Posterior cingulate gyrus (tissue), 11 donors: ENCODE results near the gene LRBA.

Experiments
- DNase-seq, 10 donors: peaks; one replicate each; pipeline versions ENCODE4 v3.0.0 to v3.0.0-alpha.2; 2020 to 2021; ENCODE audit warnings: mixed read lengths in 3 of 10
- intact Hi-C: fragments of 100-400 bp; cut with DNase I; formaldehyde crosslinking; loops from one replicate; pipeline ENCODE4 v1.15.1; 2023

The LRBA gene

DNA sequence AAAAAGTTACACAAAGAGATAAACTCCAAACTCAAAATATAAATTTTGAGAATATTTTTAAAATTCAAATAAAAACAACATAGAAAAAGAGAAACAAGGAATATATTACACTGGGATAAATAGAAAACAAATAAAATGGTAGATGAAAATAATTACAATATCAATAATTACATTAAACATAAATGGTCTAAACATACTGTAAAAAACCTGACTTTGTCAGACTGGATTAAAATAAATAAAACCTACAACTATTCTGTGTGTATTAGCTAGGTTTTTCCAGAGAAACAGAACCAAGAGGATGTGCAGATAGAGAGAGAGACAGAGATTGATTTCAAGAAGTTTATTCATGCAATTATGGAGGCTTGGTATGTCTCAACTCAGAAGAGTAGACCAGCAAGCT is 126.5 kb downstream of the LRBA start:
- no peak for DNase-seq
- intact Hi-C loops: no loop called here

DNA sequence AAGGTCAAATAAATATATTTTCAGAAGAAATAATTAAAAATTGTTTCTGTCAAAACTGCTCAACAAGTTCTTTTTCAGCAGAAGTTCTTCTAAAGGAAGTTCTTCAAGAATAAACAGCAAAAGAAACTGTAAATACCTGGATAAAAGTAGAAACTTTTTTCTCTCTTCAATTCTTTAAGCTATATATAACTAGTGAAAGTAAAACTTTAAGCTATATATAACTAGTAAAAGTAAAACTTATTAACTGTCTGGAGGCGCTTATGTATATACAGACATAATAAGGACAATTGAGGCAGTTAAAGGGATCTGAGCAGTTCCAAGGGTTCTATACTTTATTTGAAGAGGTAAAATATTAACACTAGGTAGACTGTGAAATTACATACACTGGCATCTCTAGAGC is 126.9 kb downstream of the LRBA start:
- no peak for DNase-seq
- intact Hi-C loops: no loop called here

DNA sequence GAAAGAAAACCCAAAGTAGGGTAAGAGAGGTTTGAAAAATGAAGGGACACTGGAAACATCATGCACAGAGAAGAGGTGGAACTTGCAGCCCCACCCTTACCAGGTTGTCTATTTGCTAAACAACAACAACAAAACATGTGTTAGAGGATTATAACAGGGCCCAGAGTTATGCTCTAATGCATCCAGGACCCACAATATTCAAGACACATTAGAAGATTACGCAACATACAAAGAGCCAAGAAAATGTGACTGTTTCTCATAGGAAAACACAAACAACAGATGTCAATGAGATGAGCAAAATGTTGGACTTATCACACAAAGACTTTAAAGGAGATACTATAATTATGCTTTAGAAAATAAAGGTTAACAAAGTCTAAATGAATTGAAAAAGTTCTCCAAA is 128.5 kb downstream of the LRBA start:
- intact Hi-C loops: no loop called here
- DNase-seq: no peak

DNA sequence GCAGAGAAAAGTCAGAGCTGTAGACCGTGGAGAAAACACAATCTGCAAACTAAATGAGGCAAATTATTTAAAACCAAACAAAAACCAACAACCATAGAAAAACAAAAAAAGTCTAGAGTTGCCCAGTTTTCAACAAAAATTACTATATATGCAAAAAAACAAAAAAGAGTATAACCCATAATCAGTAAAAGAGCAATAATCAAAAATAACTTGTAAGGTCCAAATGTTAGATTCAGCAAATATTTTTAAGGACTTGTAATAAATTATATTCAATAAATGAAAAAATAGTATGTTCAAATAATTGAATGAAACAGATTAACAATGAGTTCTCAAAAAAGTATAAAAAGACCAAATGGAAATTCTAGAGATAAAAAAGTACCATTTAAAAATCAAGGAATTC is 130.5 kb downstream of the LRBA start:
- DNase-seq: no peak
- intact Hi-C loops: no loop called here

DNA sequence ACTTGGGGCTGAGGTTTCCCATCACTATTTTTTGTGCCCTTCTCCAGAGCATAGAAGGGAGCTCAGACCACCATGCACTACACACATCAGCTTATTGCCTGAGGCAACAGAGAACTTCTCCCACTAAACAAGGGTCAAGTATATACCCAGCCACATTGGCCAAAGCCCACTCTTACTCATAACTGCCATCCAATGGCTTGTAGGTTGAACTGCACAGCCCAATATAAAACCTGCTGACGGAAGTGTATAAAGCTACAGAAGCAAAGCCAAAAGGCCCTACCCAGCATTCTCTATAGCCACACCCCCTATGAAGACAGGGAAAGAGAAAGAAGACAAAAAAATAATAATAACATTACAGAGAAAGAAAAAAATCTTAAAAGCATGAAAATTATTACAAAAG is 139.7 kb downstream of the LRBA start:
- intact Hi-C loops: no loop called here
- no peak for DNase-seq

DNA sequence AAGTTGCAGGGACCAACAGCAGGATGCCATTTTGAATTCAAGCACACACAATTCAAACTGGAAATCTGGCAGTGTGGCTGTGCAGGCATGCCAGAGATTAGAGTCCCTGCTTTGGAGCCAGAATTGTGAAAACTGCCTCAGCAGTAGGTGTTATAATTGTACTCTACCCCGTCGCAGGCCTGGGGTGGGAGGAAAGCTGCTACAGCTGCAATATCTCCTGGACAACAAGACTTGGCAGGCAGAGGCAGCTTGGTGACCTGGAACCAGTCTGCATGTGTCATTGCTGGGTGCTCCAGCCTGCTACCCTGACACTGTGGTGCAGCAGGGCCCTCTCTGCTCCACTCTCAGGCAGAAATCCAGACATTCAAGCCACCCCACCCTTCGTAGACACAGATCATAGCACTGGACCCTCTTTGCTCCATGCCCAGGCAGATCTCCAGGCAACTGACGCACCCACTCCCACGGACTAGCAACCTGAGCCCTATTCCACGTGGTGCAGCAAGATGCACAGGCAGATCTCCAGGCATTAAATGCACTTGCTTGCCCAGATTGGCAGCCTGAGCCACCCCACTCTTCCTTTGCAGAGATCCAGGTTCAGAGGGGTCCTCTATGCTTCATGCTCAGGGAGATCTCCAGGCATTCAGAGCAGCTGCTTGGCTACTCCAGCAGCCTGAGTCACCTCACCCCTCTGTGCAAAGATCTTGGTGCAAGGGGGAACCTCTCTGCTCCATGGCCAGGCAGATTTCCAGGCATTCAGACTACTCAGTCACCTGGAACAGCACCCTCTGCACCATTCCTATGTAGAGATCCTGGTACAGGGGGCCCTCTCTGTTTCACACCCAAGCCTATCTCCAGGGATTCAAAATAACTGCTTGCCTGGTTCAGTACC is 140.5 kb downstream of the LRBA start:
- intact Hi-C loops: no loop called here
- DNase-seq: peak in 9 of 10 donors; percentile 11 to 92 (median 56)

DNA sequence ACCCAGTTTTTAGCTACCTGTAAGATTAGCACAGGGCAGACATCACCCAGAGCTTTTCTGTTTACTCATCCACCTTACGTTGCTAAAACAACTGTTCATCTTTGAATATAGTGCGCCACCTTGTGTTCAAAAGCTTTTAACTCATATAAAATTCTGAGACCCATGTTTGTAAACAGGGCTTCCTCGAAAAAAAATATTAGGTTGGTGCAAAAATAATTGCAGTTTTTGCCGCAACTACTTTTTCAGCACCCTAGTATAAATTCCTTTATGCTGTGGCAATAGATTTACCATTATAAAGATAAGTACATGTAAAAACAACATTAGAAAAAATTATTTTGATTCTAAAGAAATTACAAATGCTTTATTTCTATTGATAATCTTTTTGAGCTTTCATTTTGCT is 147.9 kb downstream of the LRBA start:
- intact Hi-C loops: loop anchor here (2.0 to 5.0 kb wide), 3 partner anchors 568 to 885 kb away; no protein-coding TSS in a partner anchor
- DNase-seq: no peak

DNA sequence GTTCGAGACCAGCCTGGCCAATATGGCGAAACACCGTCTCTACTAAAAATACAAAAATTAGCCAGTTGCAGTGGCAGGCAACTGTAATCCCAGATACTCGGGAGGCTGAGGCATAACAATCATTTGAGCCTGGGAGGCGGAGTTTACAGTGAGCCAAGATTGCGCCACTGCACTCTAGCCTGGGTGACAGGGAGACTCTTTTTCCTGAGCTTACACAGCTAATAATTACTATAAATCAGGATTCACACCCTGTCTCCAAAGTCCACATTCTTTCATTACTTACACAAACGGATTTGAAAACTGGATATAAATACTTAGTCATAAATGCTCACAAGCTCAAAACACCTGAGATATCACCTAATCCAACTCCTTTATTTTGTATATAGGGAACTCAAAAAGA is 151.6 kb downstream of the LRBA start:
- no peak for DNase-seq
- intact Hi-C loops: no loop called here

DNA sequence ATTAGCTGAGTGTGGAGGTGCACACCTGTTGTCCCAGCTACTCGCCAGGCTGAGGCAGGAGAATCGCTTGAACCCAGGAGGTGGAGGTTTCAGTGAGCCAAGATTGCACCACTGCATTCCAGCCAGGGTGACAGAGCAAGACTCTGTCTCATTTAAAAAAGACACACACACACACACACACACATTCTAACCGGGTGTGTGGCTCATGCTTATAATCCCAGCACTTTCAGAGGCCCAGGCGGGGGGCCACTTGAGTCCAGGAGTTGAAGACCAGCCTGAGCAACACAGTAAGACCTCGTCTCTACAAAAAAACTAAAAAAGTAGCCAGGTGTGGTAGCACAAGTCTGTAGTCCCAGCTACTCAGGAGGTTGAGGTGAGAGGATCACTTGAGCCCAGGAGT is 152.3 kb downstream of the LRBA start:
- no peak for DNase-seq
- intact Hi-C loops: no loop called here

DNA sequence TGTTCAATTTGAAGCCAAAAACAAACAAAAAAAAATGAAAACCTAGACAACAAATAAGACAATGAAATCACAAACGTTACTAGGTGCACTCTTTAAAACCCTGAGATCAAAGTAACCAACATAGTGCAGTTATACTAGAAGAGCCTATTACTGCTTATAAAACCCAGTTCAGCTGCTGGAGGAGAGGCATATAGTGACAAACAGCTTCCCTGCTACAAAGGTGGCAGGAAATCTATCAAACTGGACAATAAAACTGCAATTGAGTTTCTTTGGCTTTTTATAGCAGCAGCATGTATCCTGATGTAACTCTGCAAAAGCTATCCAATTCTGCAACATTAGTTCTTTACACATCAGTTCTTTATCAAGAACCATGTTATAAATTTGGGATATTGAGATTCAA is 155.6 kb downstream of the LRBA start:
- DNase-seq: no peak
- intact Hi-C loops: no loop called here

DNA sequence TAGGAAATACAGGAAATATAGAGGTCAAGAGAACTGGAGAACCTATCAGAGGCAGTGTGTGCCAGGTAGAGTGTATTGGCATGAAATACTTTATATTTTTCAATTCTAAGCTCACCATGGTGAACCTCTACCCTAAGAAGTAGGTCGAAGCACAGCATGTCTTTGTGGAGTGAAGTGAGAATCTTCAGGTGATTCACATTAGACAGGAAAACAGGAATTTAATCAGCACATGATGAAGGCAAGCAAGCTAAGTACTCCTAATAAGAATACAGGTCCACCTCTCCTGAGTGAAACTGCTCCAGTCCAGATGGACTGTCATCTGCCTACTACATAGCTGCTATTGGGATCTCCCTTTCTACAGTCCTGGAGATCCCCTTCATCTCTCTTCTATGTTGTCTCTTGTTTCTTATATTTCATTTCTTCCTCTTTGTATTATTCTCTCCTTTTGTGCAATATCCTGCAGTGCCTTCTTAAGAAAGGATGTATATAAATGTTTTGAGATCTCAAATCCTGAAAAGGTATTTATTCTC is 159.0 kb downstream of the LRBA start:
- intact Hi-C loops: no loop called here
- DNase-seq: no peak

DNA sequence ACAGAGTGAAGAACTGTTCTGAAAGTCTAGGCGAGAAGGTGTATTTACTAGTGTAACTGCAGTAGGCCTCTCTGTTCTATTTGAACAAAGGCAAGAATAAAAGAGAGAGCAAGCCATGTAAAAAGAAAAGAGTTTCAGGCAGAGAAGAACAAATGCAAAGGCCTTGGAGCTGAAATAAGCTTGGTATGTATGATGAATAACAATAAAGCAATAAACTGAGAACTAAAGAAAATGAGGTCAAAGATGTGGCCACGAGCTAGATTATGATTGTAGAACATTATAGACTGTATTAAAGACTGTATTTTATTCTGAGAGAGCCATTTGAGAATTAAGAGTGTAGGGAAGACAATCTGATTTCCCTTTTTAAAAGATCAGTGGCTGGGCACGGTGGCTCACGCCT is 160.5 kb downstream of the LRBA start:
- DNase-seq: no peak
- intact Hi-C loops: no loop called here

DNA sequence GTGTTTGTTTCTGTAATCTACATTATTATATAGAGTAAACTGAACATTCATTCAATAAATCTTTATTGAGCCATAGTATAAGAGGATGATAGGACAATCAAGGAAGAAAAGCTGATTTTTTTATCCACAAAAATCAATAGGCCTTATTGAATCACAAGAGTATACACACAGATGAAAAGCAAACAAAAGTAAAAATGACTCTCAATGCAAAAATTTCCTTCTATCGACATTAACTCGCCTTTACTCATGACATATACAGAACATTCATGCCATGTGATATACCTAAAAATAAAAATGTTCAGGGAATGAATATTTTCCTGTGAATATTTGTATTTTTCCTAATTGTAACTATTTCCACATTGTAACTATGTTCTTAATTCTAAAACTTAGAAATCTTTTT is 161.2 kb downstream of the LRBA start:
- no peak for DNase-seq

DNA sequence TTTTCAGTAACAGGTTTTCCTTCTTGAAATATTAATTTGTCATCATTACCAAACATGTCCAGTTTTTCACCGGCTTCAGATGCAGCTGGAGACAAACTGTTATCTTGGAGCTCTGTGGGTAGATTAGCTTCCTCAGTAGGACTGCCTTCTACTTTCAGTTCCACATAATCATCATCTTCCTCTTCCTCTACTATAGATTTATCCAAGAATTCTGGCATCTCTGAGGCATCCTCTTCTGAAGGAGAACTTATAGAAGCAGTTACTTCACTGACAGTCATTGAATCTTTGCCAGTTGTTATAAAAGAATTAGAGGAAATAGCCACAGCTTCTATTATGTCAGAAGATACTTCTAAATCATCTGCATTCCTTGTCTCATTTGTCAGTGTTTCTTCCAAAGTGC is 162.9 kb downstream of the LRBA start:
- intact Hi-C loops: no loop called here
- DNase-seq: no peak

More for the DNA sequence above, 161.2 kb downstream of the LRBA start:
- intact Hi-C loops: no loop called here

DNA sequence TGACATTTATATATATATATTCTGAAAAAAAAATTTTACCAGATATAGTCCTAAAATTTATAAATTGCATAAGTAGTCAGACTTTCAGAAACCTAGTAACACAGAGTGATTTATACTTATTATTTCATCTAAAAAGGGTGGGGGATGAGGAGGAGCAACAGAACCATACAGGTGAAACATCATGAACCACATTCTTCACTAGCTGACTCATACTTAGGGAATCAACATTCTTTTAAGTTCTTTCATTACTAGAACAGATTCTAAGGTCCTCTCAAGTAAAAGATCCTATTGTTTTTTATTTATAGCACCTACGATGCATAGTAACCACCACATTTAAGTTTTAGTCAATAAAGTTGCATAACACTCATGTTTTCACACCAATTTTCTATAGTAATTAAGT is 166.1 kb downstream of the LRBA start:
- intact Hi-C loops: no loop called here
- DNase-seq: no peak

DNA sequence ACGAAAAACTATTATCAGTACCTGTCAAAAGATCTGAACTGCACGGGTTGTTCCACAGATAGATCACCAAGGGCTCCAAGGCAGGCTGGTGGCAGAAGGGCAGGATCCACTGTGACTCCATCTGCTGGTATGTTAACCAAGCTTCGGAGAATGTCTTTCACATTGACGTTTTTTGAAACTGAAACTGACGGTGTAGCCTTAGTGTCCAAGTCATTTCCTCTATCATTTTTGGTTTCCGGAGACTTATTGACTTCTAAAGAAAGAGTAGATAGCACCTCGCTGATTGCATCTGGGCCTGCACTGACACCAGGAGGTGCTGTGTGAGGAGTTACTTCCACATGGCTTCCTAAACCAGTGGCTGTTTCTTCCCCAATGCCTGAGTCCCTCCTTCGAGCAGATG is 186.9 kb downstream of the LRBA start:
- no peak for DNase-seq
- intact Hi-C loops: no loop called here

DNA sequence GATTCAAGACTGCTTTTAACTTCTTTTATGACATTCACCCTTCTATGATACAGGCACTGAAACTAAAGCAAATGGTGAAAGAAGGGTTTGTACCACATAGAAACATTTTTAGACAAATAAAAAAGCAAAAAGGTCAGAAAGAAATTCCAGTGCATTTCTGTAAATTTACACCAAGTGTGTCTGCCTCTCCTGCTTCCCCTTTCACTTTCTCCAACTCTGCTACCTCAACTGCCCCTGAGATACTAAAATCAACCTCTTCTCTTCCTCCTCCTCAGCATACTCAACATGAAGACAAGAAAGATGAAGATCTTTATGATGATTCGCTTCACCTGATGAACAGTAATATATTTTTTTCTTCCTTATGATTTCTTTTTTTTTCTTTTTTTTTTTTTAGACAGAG is 187.9 kb downstream of the LRBA start:
- intact Hi-C loops: no loop called here
- no peak for DNase-seq

DNA sequence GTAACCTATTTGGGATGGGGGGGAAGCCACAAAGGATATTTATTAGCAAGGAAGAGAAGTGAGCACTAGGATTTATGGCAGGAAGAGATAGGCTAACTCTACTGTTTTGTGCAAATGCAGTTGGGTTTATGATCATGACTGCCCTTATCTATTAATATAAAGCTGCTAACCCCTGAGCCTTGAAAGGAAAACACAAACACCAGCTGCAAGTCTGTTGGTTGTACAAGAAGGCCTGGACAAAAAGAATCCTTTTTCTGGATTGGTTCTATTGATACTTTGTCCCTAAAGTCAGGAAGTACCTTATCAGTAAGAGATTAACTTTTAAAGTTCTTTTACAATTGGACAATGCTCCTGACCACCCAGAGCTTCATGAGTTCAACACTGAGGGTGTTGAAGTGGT is 188.8 kb downstream of the LRBA start:
- intact Hi-C loops: no loop called here
- no peak for DNase-seq

DNA sequence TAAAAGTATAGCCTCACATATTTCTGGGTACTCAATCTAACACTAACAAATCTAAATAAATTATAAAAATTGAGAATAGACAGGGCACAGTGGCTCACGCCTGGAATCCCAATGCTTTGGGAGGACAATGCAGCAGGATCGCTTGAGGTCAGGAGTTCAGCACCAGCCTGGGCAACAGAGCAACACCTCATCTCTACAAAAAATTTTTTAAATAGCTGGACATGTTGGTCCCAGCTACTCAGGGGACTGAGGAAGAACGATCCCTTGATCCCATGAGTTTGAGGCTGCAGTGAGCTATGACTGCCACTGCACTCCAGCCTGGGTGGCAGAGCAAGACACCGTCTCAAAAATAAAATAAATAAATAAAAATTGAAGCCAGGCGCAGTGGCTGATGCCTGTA is 192.7 kb downstream of the LRBA start:
- intact Hi-C loops: no loop called here

DNA sequence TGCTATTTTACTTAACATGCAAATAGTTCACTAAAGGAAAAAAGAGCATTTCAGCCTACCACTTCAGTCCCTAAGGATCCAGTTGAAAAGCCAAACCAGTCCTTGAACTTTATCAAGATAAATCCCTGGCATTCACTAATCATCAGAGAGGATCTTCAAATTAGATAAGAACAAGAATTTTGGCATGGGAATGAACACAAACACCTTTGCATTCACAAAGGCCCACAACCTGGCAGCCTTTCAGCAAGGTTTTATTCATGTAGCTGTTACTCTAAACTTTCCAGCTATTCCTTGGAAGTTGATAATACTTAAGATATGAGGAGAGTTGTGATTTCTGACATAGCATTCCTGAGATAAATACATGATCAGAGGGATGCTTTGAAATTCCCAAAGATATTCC is 193.4 kb downstream of the LRBA start:
- DNase-seq: no peak
- intact Hi-C loops: no loop called here

More for the DNA sequence above, 192.7 kb downstream of the LRBA start:
- no peak for DNase-seq

DNA sequence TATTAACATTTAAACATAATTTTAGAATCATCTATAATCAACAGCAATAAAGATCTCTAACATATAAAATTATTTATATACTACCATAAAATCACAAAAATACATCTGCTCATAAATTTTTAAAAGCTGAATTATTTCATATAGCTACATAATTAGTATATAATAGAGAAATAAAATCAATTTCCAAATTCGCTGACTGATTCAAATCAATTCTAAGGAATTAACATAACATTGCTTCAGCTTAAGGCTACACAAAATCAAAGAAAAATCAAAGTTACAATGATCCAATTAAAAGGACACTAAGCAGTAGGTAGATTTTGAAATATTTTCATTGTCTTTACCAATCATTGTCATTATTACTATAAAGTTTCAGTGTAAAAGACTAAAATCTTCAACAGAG is 194.7 kb downstream of the LRBA start:
- DNase-seq: no peak
- intact Hi-C loops: no loop called here

DNA sequence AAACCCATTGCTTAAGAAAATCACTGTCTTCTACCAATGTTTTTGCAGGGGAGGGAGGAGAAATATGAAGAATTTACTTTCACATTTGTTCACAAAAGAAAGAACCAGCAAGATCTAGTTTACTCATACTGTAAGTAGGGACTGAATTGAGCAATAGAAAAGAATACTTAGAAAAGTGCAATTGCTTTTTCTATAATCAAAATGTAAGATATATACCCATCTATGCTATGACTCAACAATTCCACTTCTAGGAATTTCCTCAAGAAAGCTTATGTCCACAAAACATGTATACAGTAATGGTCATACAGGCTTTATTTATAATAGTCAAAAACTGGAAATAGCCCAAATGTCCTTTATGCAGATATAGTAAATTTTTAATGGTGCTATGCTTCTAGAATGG is 196.4 kb downstream of the LRBA start:
- no peak for DNase-seq

More for the DNA sequence above, 196.4 kb downstream of the LRBA start:
- intact Hi-C loops: no loop called here
